Ishikawa (cell line): ENCODE data around the gene AQP12A.

Experiments
- CEBPB ChIP-seq: IDR thresholded peaks from 2 replicates; pipeline ENCODE4 v1.6.1; 2012
- CREB1 ChIP-seq: IDR thresholded peaks from 2 replicates; pipeline ENCODE4 v1.6.1; 2012; ENCODE audit warnings: low read depth
- EGR1 ChIP-seq: IDR thresholded peaks from 2 replicates; pipeline ENCODE4 v1.6.1; 2012
- EP300 ChIP-seq: IDR thresholded peaks from 2 replicates; pipeline ENCODE4 v1.6.1; 2012; ENCODE audit warnings: borderline replicate concordance
- FOXM1 ChIP-seq: IDR thresholded peaks from 2 replicates; pipeline ENCODE4 v1.6.1; 2012; ENCODE audit warnings: low read depth, borderline replicate concordance
- MAX ChIP-seq: IDR thresholded peaks from 2 replicates; pipeline ENCODE4 v1.6.1; 2012
- NFIC ChIP-seq: IDR thresholded peaks from 2 replicates; pipeline ENCODE4 v1.6.1; 2012
- RAD21 ChIP-seq: IDR thresholded peaks from 2 replicates; pipeline ENCODE4 v1.6.1; 2012; ENCODE audit warnings: low read depth
- REST ChIP-seq: IDR thresholded peaks from 2 replicates; pipeline ENCODE4 v1.6.1; 2012; ENCODE audit warnings: low read depth, mild to moderate bottlenecking
- TAF1 ChIP-seq: IDR thresholded peaks from 2 replicates; pipeline ENCODE4 v1.6.1; 2012; ENCODE audit warnings: low read depth, mild to moderate bottlenecking
- TCF12 ChIP-seq: IDR thresholded peaks from 2 replicates; pipeline ENCODE4 v1.6.1; 2012; ENCODE audit warnings: low read depth
- TEAD4 ChIP-seq: IDR thresholded peaks from 2 replicates; pipeline ENCODE4 v1.6.1; 2012
- USF1 ChIP-seq: IDR thresholded peaks from 2 replicates; pipeline ENCODE4 v1.6.1; 2012
- YY1 ChIP-seq: IDR thresholded peaks from 2 replicates; pipeline ENCODE4 v1.6.1; 2012; ENCODE audit warnings: low read depth
- ZBTB7A ChIP-seq: IDR thresholded peaks from 2 replicates; pipeline ENCODE4 v1.6.1; 2012; ENCODE audit warnings: low read depth

The AQP12A gene

GRCh38 chr2:240689975-240690374 lies 1.7 kb upstream of the AQP12A start:
- TF ChIP-seq TCF12 (no peak), MAX (no peak), REST (no peak), CEBPB (no peak), TEAD4 (no peak), YY1 (no peak), RAD21 (no peak), FOXM1 (no peak)

- TF ChIP-seq RAD21 (no peak), EP300 (no peak), YY1 (no peak), TEAD4 (no peak), TAF1 (no peak), REST (no peak), ZBTB7A (no peak), NFIC (no peak), TCF12 (no peak)
Observed at GRCh38 chr2:240701091-240701735, 9.5 kb downstream of the AQP12A start.

- TF ChIP-seq TEAD4 (no peak), TCF12 (no peak), RAD21 (peak; percentile 10; the same call in 1 of the 2 replicates)
Observed at GRCh38 chr2:240701736-240702639, 10.3 kb downstream of the AQP12A start.

GRCh38 chr2:240702640-240703011 lies 11.0 kb downstream of the AQP12A start:
- TF ChIP-seq REST (no peak), EP300 (no peak), CEBPB (no peak), TAF1 (no peak), NFIC (no peak), YY1 (no peak), RAD21 (no peak), EGR1 (no peak), ZBTB7A (no peak), USF1 (no peak), FOXM1 (no peak), CREB1 (no peak), MAX (no peak), TEAD4 (no peak)
